Right renal cortex interstitium (tissue), 3 donors: ENCODE data around the gene MTARC2. TPM values are rescaled to one million over a fixed set of nuclear protein-coding genes. Genes with fewer than 3 reads are reported as not detected.
"Not testable (repeated sequence)": the region's sequence is repeated elsewhere in the genome, so short reads cannot be mapped to it uniquely, and the experiment has no call there.

Experiments used
- DNase-seq, 3 donors: peaks; one replicate each; pipeline ENCODE4 v3.0.0-alpha.2; 2013; ENCODE audit warnings: low read depth in 3 of 3, low spot score in 2 of 3
- polyA plus RNA-seq, 3 donors: library from polyadenylated mRNA; unstranded; fragments of 120-200 nt; gene quantifications; one replicate each; pipeline ENCODE4 v1.2.1, GENCODE V29; 2013; ENCODE audit not compliant: insufficient read length in 3 of 3

MTARC2 gene
- 10 to 100 TPM; 47.1 to 55.1 (median 49.0) TPM for polyA plus RNA-seq

GRCh38 chr1:220748089-220748934, at the start of gene MTARC2:
Gene MTARC2, plus strand, starts transcription at chr1:220748322. Its CDS starts 210 bp downstream, at chr1:220748532.
- DNase-seq: peak in 2 of 3 donors; percentile 70 to 71

- no peak for DNase-seq
Measured at GRCh38 chr1:220698607-220699016, 49.5 kb upstream of the MTARC2 start.

GRCh38 chr1:220699044-220699443, 49.1 kb upstream of the MTARC2 start:
- DNase-seq: no peak

- no peak for DNase-seq
Measured at GRCh38 chr1:220700556-220701179, 47.5 kb upstream of the MTARC2 start.

- no peak for DNase-seq
Measured at GRCh38 chr1:220701974-220702373, 46.1 kb upstream of the MTARC2 start.

- DNase-seq: no peak
Measured at GRCh38 chr1:220702733-220703270, 45.3 kb upstream of the MTARC2 start.

- no peak for DNase-seq
Measured at GRCh38 chr1:220703305-220703704, 44.8 kb upstream of the MTARC2 start.

GRCh38 chr1:220705782-220706181, 42.3 kb upstream of the MTARC2 start:
- no peak for DNase-seq

GRCh38 chr1:220706480-220706879, 41.6 kb upstream of the MTARC2 start:
- peak in 1 of 3 donors; percentile 18 for DNase-seq

- DNase-seq: no peak
Measured at GRCh38 chr1:220707160-220707559, 41.0 kb upstream of the MTARC2 start.

GRCh38 chr1:220708244-220708643, 39.9 kb upstream of the MTARC2 start:
- no peak for DNase-seq

GRCh38 chr1:220708936-220709801, 39.0 kb upstream of the MTARC2 start:
- no peak for DNase-seq

- DNase-seq: no peak
Measured at GRCh38 chr1:220710333-220710732, 37.8 kb upstream of the MTARC2 start.

GRCh38 chr1:220711056-220711809, 36.9 kb upstream of the MTARC2 start:
- no peak for DNase-seq

- DNase-seq: not testable (repeated sequence)
Measured at GRCh38 chr1:220715986-220716385, 32.1 kb upstream of the MTARC2 start.

GRCh38 chr1:220717800-220718640, 30.1 kb upstream of the MTARC2 start:
- no peak for DNase-seq

- DNase-seq: not testable (repeated sequence)
Measured at GRCh38 chr1:220721266-220721665, 26.9 kb upstream of the MTARC2 start.

- no peak for DNase-seq
Measured at GRCh38 chr1:220726634-220727033, 21.5 kb upstream of the MTARC2 start.

GRCh38 chr1:220727519-220727918, 20.6 kb upstream of the MTARC2 start:
- no peak for DNase-seq
